Keratinocyte (primary cell): ENCODE data around the gene TSHZ2. TPM values are rescaled to one million over a fixed set of nuclear protein-coding genes. Genes with fewer than 3 reads are reported as not detected.

ENCODE experiments used
- DNase-seq: peaks from one replicate; pipeline ENCODE4 v3.0.0-alpha.2; 2011; ENCODE audit warnings: low read depth, missing footprints, low spot score
- FAIRE-seq: peaks from 2 replicates; lab custom pipeline; 2011; peaks lifted over from hg19 to GRCh38; lab: Jason Lieb, UNC
- H2AFZ ChIP-seq: 2 replicates; pipeline ENCODE4 v1.6.0; 2012; ENCODE audit warnings: low read length, control low read depth, inconsistent platforms; ENCODE audit not compliant: control insufficient read depth
- H3K27ac ChIP-seq: 2 replicates; pipeline ENCODE4 v1.5.1; 2011; ENCODE audit warnings: low read length; ENCODE audit not compliant: control insufficient read depth, insufficient read depth
- H3K27me3 ChIP-seq: 3 replicates; pipeline ENCODE4 v1.6.0; 2011; ENCODE audit warnings: low read length; ENCODE audit not compliant: control insufficient read depth, insufficient read depth; ENCODE audit errors: extremely low read depth
- H3K36me3 ChIP-seq, 2 experiments: 2 replicates in 1 of 2; 3 replicates in 1 of 2; pipeline ENCODE4 v1.5.1; 2011; ENCODE audit warnings: low read length in 2 of 2, mild to moderate bottlenecking in 1 of 2; ENCODE audit not compliant: control insufficient read depth in 2 of 2, insufficient read depth in 2 of 2; ENCODE audit errors: extremely low read depth in 1 of 2
- H3K4me1 ChIP-seq: 3 replicates; pipeline ENCODE4 v1.5.1; 2011; ENCODE audit warnings: low read length; ENCODE audit not compliant: control insufficient read depth, insufficient read depth; ENCODE audit errors: extremely low read depth
- H3K4me2 ChIP-seq: 3 replicates; pipeline ENCODE4 v1.6.0; 2011; ENCODE audit warnings: low read depth, low read length; ENCODE audit not compliant: control insufficient read depth, insufficient read depth; ENCODE audit errors: extremely low read depth
- H3K4me3 ChIP-seq, 3 experiments: fragments of 200-600 bp in 1 of 3; sonication (generic) in 1 of 3; 2 replicates in 2 of 3; 3 replicates in 1 of 3; pipeline ENCODE4 v1.5.1; 2011 to 2016; ENCODE audit warnings: low read length in 3 of 3, mild to moderate bottlenecking in 3 of 3, control low read depth in 2 of 3, inconsistent platforms in 1 of 3, low read depth in 1 of 3, mixed read lengths in 1 of 3, mixed run types in 1 of 3, moderate library complexity in 1 of 3; ENCODE audit not compliant: control insufficient read depth in 2 of 3, insufficient read depth in 2 of 3; ENCODE audit errors: extremely low read depth in 1 of 3
- H3K79me2 ChIP-seq: 2 replicates; pipeline ENCODE4 v1.6.0; 2012; ENCODE audit warnings: low read length; ENCODE audit not compliant: control insufficient read depth, insufficient read depth
- H3K9ac ChIP-seq: 3 replicates; pipeline ENCODE4 v1.6.0; 2011; ENCODE audit warnings: low read length; ENCODE audit not compliant: control insufficient read depth, insufficient read depth; ENCODE audit errors: extremely low read depth
- H3K9me1 ChIP-seq: 3 replicates; pipeline ENCODE4 v1.6.0; 2011; ENCODE audit warnings: low read length; ENCODE audit not compliant: control insufficient read depth, insufficient read depth; ENCODE audit errors: extremely low read depth
- H3K9me3 ChIP-seq: 2 replicates; pipeline ENCODE4 v1.5.1; 2012; ENCODE audit warnings: low read depth, low read length; ENCODE audit not compliant: control insufficient read depth
- H4K20me1 ChIP-seq: 3 replicates; pipeline ENCODE4 v1.6.0; 2011; ENCODE audit warnings: low read length; ENCODE audit not compliant: control insufficient read depth, insufficient read depth; ENCODE audit errors: extremely low read depth
- CTCF ChIP-seq, 3 experiments: IDR thresholded peaks in 1 of 3; conservative IDR thresholded peaks in 1 of 3; optimal IDR thresholded peaks in 1 of 3; 2 replicates in 2 of 3; 3 replicates in 1 of 3; pipeline versions ENCODE3 to v1.5.1; 2011; ENCODE audit warnings: low read length in 3 of 3, mild to moderate bottlenecking in 3 of 3, moderate library complexity in 2 of 3, control low read depth in 1 of 3, inconsistent platforms in 1 of 3; ENCODE audit not compliant: insufficient read depth in 2 of 3; ENCODE audit errors: extremely low read depth in 1 of 3
- EZH2 ChIP-seq: IDR thresholded peaks from one replicate; pipeline ENCODE4 v1.6.1; 2012; ENCODE audit warnings: inconsistent platforms, mild to moderate bottlenecking, low read length, moderate library complexity
- dilution Hi-C: fragments of 300-500 bp; cut with MboI; formaldehyde crosslinking; loops from one replicate; pipeline ENCODE4 v1.7.0; 2020; ENCODE audit warnings: low sequenced_read_pairs; ENCODE audit not compliant: extremely low pct_ligation_motif_present
- polyA plus RNA-seq, 5 experiments: library from polyadenylated mRNA; depleted of rRNA in 3 of 5; stranded (reverse) in 3 of 5; stranded (forward) in 1 of 5; unstranded in 1 of 5; fragments of >200 nt; gene quantifications; 1 replicate in 1 of 5; 2 replicates in 3 of 5; 3 replicates in 1 of 5; pipeline versions ENCODE4 v1.2.1 to v1.2.3, GENCODE V29; 2011 to 2012; ENCODE audit warnings: missing spikeins in 2 of 5, low read depth in 1 of 5, low replicate concordance in 1 of 5

The TSHZ2 gene
- polyA plus RNA-seq, 1 donor (not counting 4 experiments of a cell fraction or from before 2014, with no cell fraction given) = 1.1 TPM

DNA sequence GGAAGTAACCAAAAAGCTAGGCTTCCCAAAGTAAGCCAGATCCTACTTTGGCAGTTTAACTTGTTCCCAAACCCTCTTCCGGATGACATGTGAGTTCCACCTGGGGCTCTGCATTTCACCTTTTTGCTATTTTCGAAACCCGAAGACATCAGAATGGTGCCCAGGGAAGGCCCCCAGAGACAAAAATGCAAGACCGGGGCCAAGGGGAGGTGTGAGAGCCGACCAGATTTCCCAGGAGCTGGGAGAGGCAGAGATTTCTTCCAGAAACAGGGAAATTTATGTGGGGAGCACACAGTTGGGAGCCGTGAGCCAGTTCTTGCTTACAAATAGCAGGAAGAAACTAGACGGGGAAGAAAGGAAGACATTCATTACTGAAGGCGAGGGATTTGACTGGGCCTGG, 411.8 kb downstream of the TSHZ2 start:
- H3K36me3 ChIP-seq = no peaks in the 10 kb centered on the region
- H3K9ac ChIP-seq = no peak overlapping the region
- no peak overlapping the region for H2AFZ ChIP-seq
- H3K9me1 ChIP-seq = no peaks in the 10 kb centered on the region
- H4K20me1 ChIP-seq = no peaks in the 10 kb centered on the region
- H3K4me2 ChIP-seq = no peak overlapping the region
- no peak for DNase-seq
- dilution Hi-C loops = no loop called here
- TF ChIP-seq CTCF (optimal IDR thresholded peaks at IDR 0.05 in 1 of 3, IDR thresholded peaks at IDR 0.05 in 1 of 3, conservative IDR thresholded peaks at IDR 0.05 in 1 of 3; ENCODE audit: extremely low read depth in 1 of 3, insufficient read depth in 2 of 3, low read length in 3 of 3) (no peak), EZH2 (no peak)
- no peaks in the 10 kb centered on the region for H3K9me3 ChIP-seq
- no peaks in the 10 kb centered on the region for H3K4me1 ChIP-seq
- no peak overlapping the region for H3K27ac ChIP-seq
- H3K4me3 ChIP-seq = no peak overlapping the region
- FAIRE-seq = no peak
- H3K79me2 ChIP-seq = no peaks in the 10 kb centered on the region
- H3K27me3 ChIP-seq = no peaks in the 10 kb centered on the region

GRCh38 chr20:53384392-53384791, 412.2 kb downstream of the TSHZ2 start:
- no peaks in the 10 kb centered on the region for H3K9me1 ChIP-seq
- no peak overlapping the region for H2AFZ ChIP-seq
- no peak for FAIRE-seq
- no peak overlapping the region for H3K9ac ChIP-seq
- no peak overlapping the region for H3K4me2 ChIP-seq
- dilution Hi-C loops = no loop called here
- no peaks in the 10 kb centered on the region for H3K27me3 ChIP-seq
- H3K4me3 ChIP-seq = no peak overlapping the region
- no peaks in the 10 kb centered on the region for H3K9me3 ChIP-seq
- TF ChIP-seq EZH2 (no peak), CTCF (optimal IDR thresholded peaks at IDR 0.05 in 1 of 3, IDR thresholded peaks at IDR 0.05 in 1 of 3, conservative IDR thresholded peaks at IDR 0.05 in 1 of 3; ENCODE audit: extremely low read depth in 1 of 3, insufficient read depth in 2 of 3, low read length in 3 of 3) (no peak)
- no peaks in the 10 kb centered on the region for H3K4me1 ChIP-seq
- no peak overlapping the region for H3K27ac ChIP-seq
- H3K79me2 ChIP-seq = no peaks in the 10 kb centered on the region
- no peaks in the 10 kb centered on the region for H3K36me3 ChIP-seq
- H4K20me1 ChIP-seq = no peaks in the 10 kb centered on the region
- no peak for DNase-seq
